H1 (cell line): ENCODE results near the gene LRRC27. TPM values are rescaled to one million over a fixed set of nuclear protein-coding genes. Genes with fewer than 3 reads are reported as not detected.

Experiments used
- CTCF ChIA-PET: fragments of 300-600 bp; sonication (Branson Sonifier 250); formaldehyde crosslinking; loops from one replicate; lab custom pipeline; 2021; ENCODE audit not compliant: partially characterized antibody; lab: Charles Lee
- POLR2A ChIA-PET: fragments of 300-600 bp; sonication (Branson Sonifier 250); formaldehyde crosslinking; loops from one replicate; lab custom pipeline; 2021; ENCODE audit warnings: inconsistent platforms; ENCODE audit not compliant: partially characterized antibody; lab: Charles Lee
- DNase-seq, 2 experiments: peaks; one replicate each; pipeline versions ENCODE4 v3.0.0 to v3.0.0-alpha.2; 2010 to 2022; ENCODE audit warnings: low spot score in 2 of 2, low read depth in 1 of 2, mixed read lengths in 1 of 2
- FAIRE-seq: peaks from 2 replicates; lab custom pipeline; 2011; peaks lifted over from hg19 to GRCh38; lab: Jason Lieb, UNC
- H2AFZ ChIP-seq: 2 replicates; pipeline ENCODE4 v1.8.1; 2012; ENCODE audit warnings: low read length, inconsistent platforms
- H2AK5ac ChIP-seq: 2 replicates; pipeline ENCODE4 v1.6.1; 2013; ENCODE audit warnings: low read depth, low read length
- H2BK120ac ChIP-seq: replicated peaks from 2 replicates; pipeline ENCODE3; 2013; ENCODE audit warnings: low read depth, low read length, inconsistent platforms
- H2BK12ac ChIP-seq: 2 replicates; pipeline ENCODE4 v1.6.1; 2013; ENCODE audit warnings: low read depth, low read length
- H2BK15ac ChIP-seq: 2 replicates; pipeline ENCODE4 v1.6.1; 2013; ENCODE audit warnings: low read length
- H2BK20ac ChIP-seq: 2 replicates; pipeline ENCODE4 v1.6.1; 2013; ENCODE audit warnings: low read length
- H2BK5ac ChIP-seq: 2 replicates; pipeline ENCODE4 v1.6.1; 2013; ENCODE audit warnings: low read depth, low read length
- H3K14ac ChIP-seq: 2 replicates; pipeline ENCODE4 v1.6.1; 2013; ENCODE audit warnings: inconsistent platforms; ENCODE audit not compliant: insufficient read length
- H3K18ac ChIP-seq: 2 replicates; pipeline ENCODE4 v1.6.1; 2013; ENCODE audit warnings: low read length; ENCODE audit errors: extremely low read depth
- H3K23ac ChIP-seq: 2 replicates; pipeline ENCODE4 v1.6.1; 2013; ENCODE audit warnings: inconsistent platforms; ENCODE audit not compliant: insufficient read length
- H3K23me2 ChIP-seq: 2 replicates; pipeline ENCODE4 v1.6.1; 2013; ENCODE audit warnings: low read depth, low read length
- H3K27ac ChIP-seq: 2 replicates; pipeline ENCODE4 v1.6.1; 2011; ENCODE audit warnings: low read depth, low read length, inconsistent platforms
- H3K27me3 ChIP-seq, 4 experiments: replicated peaks in 1 of 4; 1 replicate in 1 of 4; 2 replicates in 3 of 4; pipeline versions ENCODE4 v1.6.1 to v1.8.1; 2011 to 2013; ENCODE audit warnings: low read length in 3 of 4, mild to moderate bottlenecking in 3 of 4, inconsistent platforms in 2 of 4, mixed read lengths in 2 of 4, moderate library complexity in 1 of 4; ENCODE audit not compliant: control insufficient read depth in 3 of 4, insufficient read depth in 3 of 4; ENCODE audit errors: extremely low read depth in 1 of 4
- H3K36me3 ChIP-seq, 4 experiments: 2 replicates each; pipeline versions ENCODE4 v1.6.1 to v1.8.1; 2011 to 2013; ENCODE audit warnings: mild to moderate bottlenecking in 4 of 4, low read length in 3 of 4, moderate library complexity in 2 of 4, control low read depth in 1 of 4, inconsistent platforms in 1 of 4; ENCODE audit not compliant: insufficient read depth in 4 of 4, control insufficient read depth in 2 of 4
- H3K4ac ChIP-seq: replicated peaks from 2 replicates; pipeline ENCODE3; 2013; ENCODE audit warnings: low read length, low read depth, mixed read lengths, inconsistent platforms; ENCODE audit not compliant: insufficient read length
- H3K4me1 ChIP-seq, 4 experiments: replicated peaks in 1 of 4; 1 replicate in 1 of 4; 2 replicates in 3 of 4; pipeline versions ENCODE4 v1.6.1 to v1.8.1; 2011 to 2013; ENCODE audit warnings: low read length in 3 of 4, inconsistent platforms in 2 of 4, mixed read lengths in 1 of 4; ENCODE audit not compliant: insufficient read depth in 4 of 4, control insufficient read depth in 3 of 4
- H3K4me2 ChIP-seq, 2 experiments: 2 replicates each; pipeline versions ENCODE4 v1.6.1 to v1.8.1; 2011 to 2013; ENCODE audit warnings: low read depth in 2 of 2, low read length in 2 of 2, control low read depth in 1 of 2, inconsistent platforms in 1 of 2, mild to moderate bottlenecking in 1 of 2; ENCODE audit not compliant: insufficient read depth in 1 of 2
- H3K4me3 ChIP-seq, 4 experiments: fragments of 200-600, 300-600 bp in 1 of 4; sonication (generic), shearing (Covaris generic), sonication (Bioruptor Twin) in 1 of 4; 2 replicates each; pipeline versions ENCODE4 v1.5.1 to v1.8.1; 2011 to 2016; ENCODE audit warnings: low read length in 4 of 4, low read depth in 3 of 4, control low read depth in 2 of 4, inconsistent platforms in 2 of 4, mild to moderate bottlenecking in 2 of 4, mixed read lengths in 1 of 4, moderate library complexity in 1 of 4; ENCODE audit not compliant: insufficient read depth in 2 of 4; ENCODE audit errors: extremely low read depth in 1 of 4
- H3K56ac ChIP-seq: replicated peaks from 2 replicates; pipeline ENCODE3; 2013; ENCODE audit warnings: low read depth, mild to moderate bottlenecking, mixed read lengths, low read length, inconsistent platforms; ENCODE audit not compliant: insufficient read length
- H3K79me1 ChIP-seq: 2 replicates; pipeline ENCODE4 v1.6.1; 2013; ENCODE audit warnings: low read depth, low read length, control low read depth
- H3K79me2 ChIP-seq, 2 experiments: 2 replicates each; pipeline versions ENCODE4 v1.6.1 to v1.8.1; 2012 to 2013; ENCODE audit warnings: low read length in 2 of 2, mild to moderate bottlenecking in 2 of 2, inconsistent platforms in 1 of 2; ENCODE audit not compliant: insufficient read depth in 2 of 2, control insufficient read depth in 1 of 2
- H3K9ac ChIP-seq, 4 experiments: replicated peaks in 1 of 4; 1 replicate in 1 of 4; 2 replicates in 3 of 4; pipeline versions ENCODE4 v1.6.1 to v1.8.1; 2011 to 2013; ENCODE audit warnings: low read depth in 3 of 4, low read length in 3 of 4, control low read depth in 2 of 4, mild to moderate bottlenecking in 2 of 4, moderate library complexity in 2 of 4, inconsistent platforms in 1 of 4; ENCODE audit errors: extremely low read depth in 1 of 4
- H3K9me3 ChIP-seq, 2 experiments: 2 replicates each; pipeline versions ENCODE4 v1.6.1 to v1.8.1; 2012 to 2013; ENCODE audit warnings: mild to moderate bottlenecking in 2 of 2, moderate library complexity in 2 of 2, control low read depth in 1 of 2, inconsistent platforms in 1 of 2, low read depth in 1 of 2, low read length in 1 of 2, mixed read lengths in 1 of 2; ENCODE audit not compliant: insufficient read depth in 2 of 2
- H4K20me1 ChIP-seq, 2 experiments: replicated peaks in 1 of 2; 2 replicates each; pipeline versions ENCODE3 to v1.8.1; 2011 to 2013; ENCODE audit warnings: inconsistent platforms in 2 of 2, low read length in 2 of 2, mild to moderate bottlenecking in 1 of 2; ENCODE audit not compliant: insufficient read depth in 2 of 2, control insufficient read depth in 1 of 2
- H4K5ac ChIP-seq: 2 replicates; pipeline ENCODE4 v1.6.1; 2013; ENCODE audit warnings: low read length, low read depth, mixed read lengths, inconsistent platforms; ENCODE audit not compliant: insufficient read length
- H4K8ac ChIP-seq: 2 replicates; pipeline ENCODE4 v1.8.0; 2013; ENCODE audit warnings: mild to moderate bottlenecking, moderate library complexity, low read length, inconsistent platforms; ENCODE audit not compliant: insufficient read depth; ENCODE audit errors: extremely low read depth
- H4K91ac ChIP-seq: replicated peaks from 2 replicates; pipeline ENCODE3; 2013; ENCODE audit warnings: low read length, mixed read lengths, inconsistent platforms; ENCODE audit not compliant: insufficient read length
- RNF2 ChIP-seq: fragments of 200-900, 300-1000 bp; sonication (generic); IDR thresholded peaks from 2 replicates; pipeline ENCODE4 v1.7.1; 2016; ENCODE audit warnings: borderline replicate concordance, low read depth, mild to moderate bottlenecking, antibody characterized with exemption, low read length; ENCODE audit not compliant: poor library complexity, severe bottlenecking; ENCODE audit errors: missing control alignments
- SP1 ChIP-seq: IDR thresholded peaks from 2 replicates; pipeline ENCODE4 v1.6.1; 2011; ENCODE audit warnings: low read depth, low read length
- WGBS, 2 experiments: shearing (Covaris generic) in 1 of 2; methylation state at CpG; one replicate each; pipeline versions ENCODE4 v1.1.6 to v1.1.7; 2013 to 2015; ENCODE audit warnings: low lambda C conversion rate in 2 of 2, mixed read lengths in 2 of 2, inconsistent platforms in 1 of 2, low coverage in 1 of 2, missing lambda C conversion rate in 1 of 2; ENCODE audit not compliant: insufficient replicate concordance in 2 of 2, insufficient coverage in 1 of 2, insufficient read length in 1 of 2; ENCODE audit errors: extremely low coverage in 1 of 2, missing lambda C conversion rate in 1 of 2; 5-methylcytosine and 5-hydroxymethylcytosine counted together
- polyA plus RNA-seq, 7 experiments: library from polyadenylated mRNA; depleted of rRNA in 3 of 7; stranded (reverse) in 5 of 7; unstranded in 2 of 7; fragments of >200 nt in 5 of 7; fragments of 200-250 nt in 2 of 7; gene quantifications; 1 replicate in 5 of 7; 2 replicates in 1 of 7; 4 replicates in 1 of 7; pipeline versions ENCODE4 v1.2.1 to v1.2.3, GENCODE V29; 2011 to 2013; ENCODE audit warnings: missing spikeins in 2 of 7, mixed read lengths in 2 of 7
- total RNA-seq: library from RNA; stranded (reverse); fragmentation: NEBNext Ultra II Directional; extraction: Animal tissue kit (Norgen Biotek cat#: 25700); gene quantifications from 2 replicates; pipeline ENCODE4 v1.2.1, GENCODE V29; 2021

The LRRC27 gene
- total and polyA plus RNA-seq, 2 of the 8 experiments (the other 6 are each of a cell fraction or from before 2014, with no cell fraction given) = 1.2 to 3.8 TPM

GRCh38 chr10:132409667-132410028 is 77.7 kb downstream of the LRRC27 start:
- Histone ChIP-seq H3K23ac (no peak overlapping the region), H3K79me2 (no peaks in the 10 kb centered on the region), H3K79me1 (peaks cover 6% of the 10 kb centered on the region; the same call in 1 of the 2 replicates), H4K5ac (no peak overlapping the region), H2AK5ac (peak overlapping the region; percentile 71; the same call in 1 of the 2 replicates), H3K4me2 (no peak overlapping the region), H3K4me1 (peaks cover 3 to 51% (median 42%) of the 10 kb centered on the region in 4 experiments), H2BK20ac (peak overlapping the region; percentile 100; the same call in 1 of the 2 replicates), H3K36me3 (peaks cover 0 to 8% (median 2%) of the 10 kb centered on the region in 4 experiments; a peak in 3 of 8 replicates), H2BK12ac (peak overlapping the region; percentile 84; the same call in 1 of the 2 replicates), H4K20me1 (peaks cover 0 to 1% of the 10 kb centered on the region in 2 experiments), H3K18ac (peak overlapping the region; percentile 4), H3K9me3 (no peaks in the 10 kb centered on the region), H2BK120ac (no peak overlapping the region), H3K4ac (no peak overlapping the region), H2BK15ac (no peak overlapping the region), H3K14ac (no peak overlapping the region), H2BK5ac (peak overlapping the region; percentile 97), H3K4me3 (no peak overlapping the region), H3K56ac (no peak overlapping the region), H3K23me2 (no peaks in the 10 kb centered on the region), H3K9ac (peak overlapping the region in 1 of 4 experiments; percentile 46; a peak in 2 of 7 replicates), H3K27ac (peak overlapping the region; percentile 82; the same call in 1 of the 2 replicates), H3K27me3 (no peaks in the 10 kb centered on the region), H4K91ac (peak overlapping the region; percentile 100), H4K8ac (no peak overlapping the region), H2AFZ (no peak overlapping the region)
- 83% methylated on average over 4 of the region's 4 CpGs; no CpG with 5 or more reads in 1 of the 2 experiments for WGBS, 2 experiments
- ChIA-PET POLR2A (interaction anchor here (0.8 to 5.6 kb wide), 7 partner anchors 10 to 37 kb away, joined by 3 to 71 read pairs (median 4); no protein-coding TSS in a partner anchor), CTCF (interaction anchor here (0.7 to 3.2 kb wide), 10 partner anchors 9 to 54 kb away, joined by 3 to 11 read pairs (median 4); no protein-coding TSS in a partner anchor)
- no peak for FAIRE-seq
- TF ChIP-seq SP1 (peak; percentile 90), RNF2 (no peak)
- DNase-seq = no peak
